GM12873 (cell line): ENCODE measurements around the gene CDH8.
A peak's percentile ranks its signal among the peaks of the same experiment; 100 is the strongest.

Source experiments
- CTCF ChIP-seq: IDR thresholded peaks from 2 replicates; pipeline ENCODE4 v1.5.1; 2012; ENCODE audit warnings: low read depth, mild to moderate bottlenecking, moderate library complexity, low read length, control low read depth; ENCODE audit not compliant: insufficient read depth; ENCODE audit errors: missing control alignments

CDH8 gene, protein sequence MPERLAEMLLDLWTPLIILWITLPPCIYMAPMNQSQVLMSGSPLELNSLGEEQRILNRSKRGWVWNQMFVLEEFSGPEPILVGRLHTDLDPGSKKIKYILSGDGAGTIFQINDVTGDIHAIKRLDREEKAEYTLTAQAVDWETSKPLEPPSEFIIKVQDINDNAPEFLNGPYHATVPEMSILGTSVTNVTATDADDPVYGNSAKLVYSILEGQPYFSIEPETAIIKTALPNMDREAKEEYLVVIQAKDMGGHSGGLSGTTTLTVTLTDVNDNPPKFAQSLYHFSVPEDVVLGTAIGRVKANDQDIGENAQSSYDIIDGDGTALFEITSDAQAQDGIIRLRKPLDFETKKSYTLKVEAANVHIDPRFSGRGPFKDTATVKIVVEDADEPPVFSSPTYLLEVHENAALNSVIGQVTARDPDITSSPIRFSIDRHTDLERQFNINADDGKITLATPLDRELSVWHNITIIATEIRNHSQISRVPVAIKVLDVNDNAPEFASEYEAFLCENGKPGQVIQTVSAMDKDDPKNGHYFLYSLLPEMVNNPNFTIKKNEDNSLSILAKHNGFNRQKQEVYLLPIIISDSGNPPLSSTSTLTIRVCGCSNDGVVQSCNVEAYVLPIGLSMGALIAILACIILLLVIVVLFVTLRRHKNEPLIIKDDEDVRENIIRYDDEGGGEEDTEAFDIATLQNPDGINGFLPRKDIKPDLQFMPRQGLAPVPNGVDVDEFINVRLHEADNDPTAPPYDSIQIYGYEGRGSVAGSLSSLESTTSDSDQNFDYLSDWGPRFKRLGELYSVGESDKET

DNA sequence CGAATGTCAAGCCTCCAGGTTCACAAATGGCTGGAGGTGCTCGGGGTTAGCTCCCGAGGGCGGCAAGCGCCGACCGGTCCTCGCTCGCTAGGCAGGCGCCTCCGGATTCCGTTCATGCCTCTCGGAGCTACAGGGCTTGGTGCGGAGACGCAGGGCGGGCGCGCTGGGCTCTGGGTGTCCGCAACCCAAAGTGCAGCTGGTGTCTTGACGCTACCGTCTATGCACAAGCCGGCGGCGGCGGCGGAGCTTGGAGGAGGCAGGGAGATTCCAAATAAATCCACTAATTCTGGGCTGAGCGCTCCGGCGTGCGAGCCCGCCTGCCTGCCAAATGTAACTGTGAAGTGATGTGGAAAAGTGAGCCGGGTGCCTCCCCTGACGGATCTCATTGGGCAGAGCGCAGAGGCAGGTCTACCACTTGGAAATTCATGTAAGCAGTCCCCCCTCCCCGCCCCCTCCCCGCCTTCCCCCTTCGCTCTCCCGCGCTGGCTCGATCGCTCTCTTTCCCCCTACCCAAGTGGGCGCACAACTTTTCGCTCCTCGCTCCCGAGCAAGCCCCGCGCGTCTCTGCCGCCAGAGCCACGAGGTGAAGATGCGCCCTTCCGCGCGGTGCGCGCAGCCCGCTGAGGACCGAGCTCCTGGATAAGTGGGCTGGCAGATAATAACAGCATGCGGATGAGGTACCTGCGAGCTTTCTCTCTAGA is at the start of gene CDH8:
Gene CDH8, minus strand, starts transcription at position 338 of the 701 bp plus-strand sequence. CDS start 15,035 bp downstream, outside the sequence.
- no peak for TF ChIP-seq CTCF

- TF ChIP-seq CTCF = no peak
Measured at GRCh38 chr16:62079236-62079635, 43.0 kb upstream of the CDH8 start.

DNA sequence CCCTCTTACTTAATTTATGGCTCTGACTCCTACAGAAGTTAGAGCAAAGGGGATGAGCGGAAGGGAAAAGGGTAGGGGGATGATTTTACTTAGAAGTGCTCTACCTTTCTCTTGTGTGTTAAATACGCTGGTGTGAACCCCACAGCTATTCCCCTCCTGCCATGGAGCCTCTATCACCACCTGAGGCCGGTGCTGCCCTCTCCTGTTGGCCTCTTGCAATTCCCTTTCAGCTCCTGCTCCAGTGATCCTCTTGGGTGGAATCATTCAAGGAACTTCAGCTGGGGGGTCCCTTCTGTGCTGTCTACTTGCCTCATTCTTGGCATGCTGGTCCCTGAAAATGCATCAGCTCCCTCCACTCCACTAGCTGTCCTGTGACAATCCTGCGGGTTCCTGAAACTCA is 41.8 kb upstream of the CDH8 start:
- peak; percentile 26 for TF ChIP-seq CTCF

- TF ChIP-seq CTCF = no peak
Measured at GRCh38 chr16:62076886-62077285, 40.6 kb upstream of the CDH8 start.

DNA sequence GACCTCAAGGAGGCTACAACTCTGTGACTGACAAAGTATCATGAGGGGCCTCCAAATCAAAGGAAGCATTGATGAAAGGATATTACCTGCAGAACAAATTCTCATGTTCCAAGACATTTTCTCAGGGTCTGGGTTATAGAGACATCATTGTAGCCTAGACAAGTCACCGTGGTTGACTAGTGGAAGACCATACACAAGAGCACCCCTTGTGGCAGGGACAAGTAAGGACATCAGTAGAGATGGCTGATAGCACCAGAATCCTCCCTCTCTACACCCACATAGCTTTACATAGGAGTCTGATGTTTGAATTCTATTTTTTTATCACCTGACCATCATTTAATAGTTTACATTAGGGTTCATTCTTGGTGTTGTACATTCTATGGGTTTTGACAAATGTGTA is 32.5 kb upstream of the CDH8 start:
- TF ChIP-seq CTCF = peak; percentile 63

GRCh38 chr16:62067981-62068380 is 31.7 kb upstream of the CDH8 start:
- TF ChIP-seq CTCF = no peak

GRCh38 chr16:62067182-62067581 is 30.9 kb upstream of the CDH8 start:
- TF ChIP-seq CTCF = no peak
